Mucosa of stomach (tissue), 1 donor: Measurements from ENCODE around the gene STMN3.
"Not testable (repeated sequence)": the region's sequence is repeated elsewhere in the genome, so short reads cannot be mapped to it uniquely, and the experiment has no call there.

Experiments used
- H3K27me3 ChIP-seq: one replicate; pipeline ENCODE4 v1.7.0; 2013; ENCODE audit warnings: mild to moderate bottlenecking, low read length; ENCODE audit not compliant: control insufficient read depth, insufficient read depth
- H3K36me3 ChIP-seq: one replicate; pipeline ENCODE4 v1.7.0; 2013; ENCODE audit warnings: low read length; ENCODE audit not compliant: control insufficient read depth, insufficient read depth
- H3K4me1 ChIP-seq: one replicate; pipeline ENCODE4 v1.7.0; 2013; ENCODE audit warnings: mild to moderate bottlenecking, low read length; ENCODE audit not compliant: control insufficient read depth, insufficient read depth
- H3K4me3 ChIP-seq: one replicate; pipeline ENCODE4 v1.7.0; 2013; ENCODE audit warnings: low read length
- H3K9ac ChIP-seq: one replicate; pipeline ENCODE4 v1.7.0; 2013; ENCODE audit warnings: mild to moderate bottlenecking, low read length, moderate library complexity
- H3K9me3 ChIP-seq: one replicate; pipeline ENCODE4 v1.7.0; 2013; ENCODE audit warnings: mild to moderate bottlenecking, low read length, moderate library complexity; ENCODE audit not compliant: control insufficient read depth
- donor health status: Pancreatic carcinoma.

STMN3 gene

DNA sequence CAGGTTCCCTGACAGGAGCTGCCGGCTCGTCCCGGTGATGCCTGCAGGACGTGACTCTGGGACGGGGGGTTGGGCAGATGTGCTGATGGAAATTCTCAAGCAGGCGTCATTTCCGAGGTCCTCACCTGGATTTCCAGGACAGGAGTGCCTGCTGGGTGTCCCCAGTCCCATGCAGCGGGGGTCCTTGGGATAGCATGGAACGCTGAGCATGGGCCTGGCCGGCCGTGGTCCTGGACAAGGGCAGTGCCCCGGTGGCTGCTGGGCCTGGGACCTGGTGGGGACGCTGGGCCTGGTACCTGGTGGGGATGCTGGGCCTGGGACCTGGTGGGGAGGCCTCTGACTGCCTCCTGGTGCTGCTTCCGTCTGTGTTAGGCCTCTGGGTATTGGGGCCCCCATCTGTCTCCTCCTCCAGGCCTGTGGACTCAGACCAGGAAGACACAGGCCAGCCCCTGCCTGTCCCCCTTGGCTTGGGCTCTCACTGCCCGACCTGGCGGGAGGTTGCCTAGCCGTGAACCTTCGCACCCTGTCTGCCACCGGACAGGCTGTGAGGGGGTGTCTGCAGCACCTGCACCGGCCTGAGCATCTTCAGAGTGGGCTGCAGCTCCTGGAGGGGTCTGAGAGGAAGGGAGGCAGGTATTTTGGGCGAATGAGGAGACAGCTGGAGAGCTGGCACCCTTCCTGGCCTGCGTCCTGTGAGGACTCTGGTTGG, 11.1 kb upstream of the STMN3 start:
- Histone ChIP-seq H3K9ac (no peak overlapping the region), H3K36me3 (peaks cover 5% of the 10 kb centered on the region), H3K4me1 (peaks cover 3% of the 10 kb centered on the region), H3K9me3 (no peaks in the 10 kb centered on the region), H3K4me3 (no peak overlapping the region), H3K27me3 (no peaks in the 10 kb centered on the region)

DNA sequence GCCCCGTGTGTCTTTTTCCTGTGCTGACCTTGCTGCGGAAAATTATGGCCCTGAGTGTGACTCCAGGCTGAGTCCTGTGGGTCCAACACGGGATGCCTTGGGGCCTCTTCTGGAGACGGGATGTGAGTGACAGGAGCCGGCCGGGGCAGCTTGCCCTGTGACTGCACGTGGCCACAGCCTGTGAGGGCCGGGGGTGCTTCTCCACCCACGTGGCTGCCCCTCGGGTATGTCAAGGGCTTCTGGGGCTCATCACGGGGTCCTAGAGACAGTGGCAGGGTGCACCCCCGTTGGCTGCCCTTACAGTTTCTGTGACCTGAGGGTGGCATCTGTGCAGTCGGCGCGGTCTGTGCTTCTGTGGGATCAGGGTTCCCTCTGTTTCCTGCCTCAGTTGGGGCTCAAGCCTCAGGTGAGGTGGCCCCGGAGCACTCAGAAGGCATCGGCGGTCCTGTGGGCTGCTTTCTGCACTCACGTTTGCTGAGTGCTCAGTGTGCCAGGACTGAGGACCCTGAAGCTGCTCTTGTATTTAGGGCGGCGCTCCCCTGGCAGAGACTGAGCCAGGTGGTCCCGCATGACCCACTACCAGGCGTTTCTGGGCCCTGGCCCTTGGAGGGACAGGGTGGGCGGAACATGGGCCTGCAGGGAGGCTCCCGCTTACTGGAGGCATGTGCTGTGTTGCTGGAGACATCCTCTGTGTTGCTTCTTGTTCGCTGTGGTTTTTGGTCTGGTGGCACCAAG, 10.3 kb upstream of the STMN3 start:
- Histone ChIP-seq H3K4me1 (peaks cover 8% of the 10 kb centered on the region), H3K9me3 (no peaks in the 10 kb centered on the region), H3K4me3 (no peak overlapping the region), H3K36me3 (peaks cover 5% of the 10 kb centered on the region), H3K9ac (no peak overlapping the region), H3K27me3 (no peaks in the 10 kb centered on the region)

DNA sequence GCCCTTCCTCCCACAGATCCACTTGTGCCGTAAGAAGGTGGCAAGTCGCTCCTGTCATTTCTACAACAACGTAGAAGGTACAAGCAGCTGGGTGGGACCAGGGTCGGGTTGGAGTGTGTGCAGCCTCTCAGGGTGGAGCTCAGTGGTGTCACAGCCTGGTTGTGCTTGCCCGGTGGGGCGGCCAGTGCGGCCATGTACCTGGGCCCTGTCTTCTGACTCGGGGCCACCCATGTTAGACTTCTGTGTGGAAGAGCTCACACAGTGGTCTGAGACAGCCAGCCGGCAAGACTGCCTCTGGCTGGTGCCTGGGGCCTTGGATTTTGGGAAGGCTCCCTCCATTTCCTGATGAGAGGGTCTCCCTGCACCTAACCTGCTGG, 9.6 kb upstream of the STMN3 start:
- Histone ChIP-seq H3K9ac (no peak overlapping the region), H3K4me1 (peaks cover 10% of the 10 kb centered on the region), H3K36me3 (peaks cover 5% of the 10 kb centered on the region), H3K9me3 (no peaks in the 10 kb centered on the region), H3K27me3 (no peaks in the 10 kb centered on the region), H3K4me3 (no peak overlapping the region)

DNA sequence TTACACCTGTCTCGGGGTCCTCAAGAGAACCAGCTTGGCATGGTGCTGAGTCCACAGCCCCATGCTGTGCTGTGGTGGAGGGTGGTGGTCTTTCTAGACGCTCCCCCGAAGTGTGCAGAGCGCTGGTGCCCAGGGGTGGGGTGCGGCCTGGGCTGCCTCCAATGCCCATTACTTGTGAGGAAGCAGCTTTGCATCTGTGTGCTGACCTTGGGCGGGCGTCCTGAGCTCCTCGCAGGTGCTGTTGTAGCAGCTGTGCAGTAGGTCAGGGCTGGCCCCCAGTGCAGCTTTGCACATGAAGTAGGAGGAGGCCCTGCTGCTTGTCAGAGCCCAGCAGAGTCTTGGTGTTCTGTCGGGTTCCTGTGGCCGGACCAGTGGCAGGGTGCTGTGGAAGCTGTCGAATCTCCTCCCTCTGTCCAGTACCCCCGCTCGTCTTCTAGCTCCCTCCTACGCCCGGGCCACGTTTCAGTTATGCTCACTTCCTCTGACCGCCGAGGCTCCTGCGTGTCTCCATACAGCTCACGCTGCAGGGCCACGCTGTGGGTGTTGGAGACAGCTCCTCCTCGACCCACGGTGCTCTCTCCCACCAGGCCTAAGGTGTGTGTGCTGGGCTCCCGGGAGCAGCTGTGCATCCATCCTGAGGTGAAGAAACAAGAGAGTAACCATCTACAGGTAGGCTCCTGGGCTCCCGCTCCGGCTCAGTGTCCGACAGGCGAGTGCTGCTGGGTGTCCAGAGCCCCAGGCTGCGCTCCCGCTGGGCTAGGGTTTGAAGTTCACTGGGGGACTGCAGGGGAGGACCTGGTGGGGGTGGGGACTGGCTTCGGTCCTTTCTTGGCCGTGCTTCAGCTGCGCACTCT, 9.0 kb upstream of the STMN3 start:
- Histone ChIP-seq H3K4me1 (peaks cover 17% of the 10 kb centered on the region), H3K9ac (no peak overlapping the region), H3K27me3 (no peaks in the 10 kb centered on the region), H3K36me3 (peaks cover 5% of the 10 kb centered on the region), H3K9me3 (no peaks in the 10 kb centered on the region), H3K4me3 (no peak overlapping the region)

DNA sequence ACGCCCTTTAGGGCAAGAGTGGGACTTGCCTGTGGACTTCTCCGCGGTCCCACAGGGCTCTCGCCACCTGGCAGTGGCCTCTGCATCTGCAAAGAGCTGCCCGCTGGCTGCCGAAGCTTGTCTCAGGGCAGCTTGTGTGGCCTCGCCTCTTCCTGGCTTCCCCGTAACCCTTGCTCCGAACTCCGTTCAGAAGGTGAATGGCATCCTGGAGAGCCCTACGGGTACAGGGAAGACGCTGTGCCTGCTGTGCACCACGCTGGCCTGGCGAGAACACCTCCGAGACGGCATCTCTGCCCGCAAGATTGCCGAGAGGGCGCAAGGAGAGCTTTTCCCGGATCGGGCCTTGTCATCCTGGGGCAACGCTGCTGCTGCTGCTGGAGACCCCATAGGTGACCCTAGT, 7.9 kb upstream of the STMN3 start:
- Histone ChIP-seq H3K4me3 (no peak overlapping the region), H3K4me1 (peaks cover 17% of the 10 kb centered on the region), H3K27me3 (no peaks in the 10 kb centered on the region), H3K36me3 (peaks cover 5% of the 10 kb centered on the region), H3K9ac (no peak overlapping the region), H3K9me3 (no peaks in the 10 kb centered on the region)

DNA sequence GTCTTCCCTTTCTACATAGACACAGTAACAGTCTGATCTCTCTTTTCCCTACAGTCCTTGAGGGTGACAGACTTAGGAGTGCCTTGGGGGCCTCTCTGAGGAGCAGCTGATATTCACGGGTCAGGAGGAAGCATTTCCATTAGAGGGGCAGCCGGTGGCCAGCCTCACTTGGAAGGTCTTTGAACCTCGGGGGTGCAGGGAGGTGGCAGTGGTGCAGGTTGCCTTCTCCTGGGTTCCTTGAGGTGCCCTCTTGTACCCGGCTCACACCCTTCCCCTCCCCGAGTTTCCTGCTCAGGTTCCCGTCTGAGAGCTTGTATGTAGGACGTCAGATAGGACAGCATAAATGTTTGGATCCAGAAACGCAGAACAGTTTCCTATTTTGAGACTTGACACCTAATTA, 7.4 kb upstream of the STMN3 start:
- Histone ChIP-seq H3K36me3 (peaks cover 5% of the 10 kb centered on the region), H3K9me3 (no peaks in the 10 kb centered on the region), H3K9ac (no peak overlapping the region), H3K4me1 (peaks cover 17% of the 10 kb centered on the region), H3K4me3 (no peak overlapping the region), H3K27me3 (no peaks in the 10 kb centered on the region)

DNA sequence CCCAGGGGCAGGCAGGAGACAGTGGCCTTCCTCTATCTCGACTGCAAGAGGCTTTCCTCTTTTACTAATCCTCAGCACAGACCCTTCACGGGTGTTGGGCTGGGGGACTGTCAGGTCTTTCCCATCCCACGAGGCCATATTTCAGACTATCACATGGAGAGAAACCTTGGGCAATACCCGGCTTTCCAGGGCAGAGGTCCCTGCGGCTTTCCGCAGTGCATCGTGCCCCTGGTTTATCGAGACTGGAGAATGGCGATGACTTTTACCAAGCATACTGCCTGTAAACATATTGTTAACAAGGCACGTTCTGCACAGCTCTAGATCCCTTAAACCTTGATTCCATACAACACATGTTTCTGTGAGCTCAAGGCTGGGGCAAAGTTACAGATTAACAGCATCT, 7.0 kb upstream of the STMN3 start:
- H3K9ac ChIP-seq, H3K27me3 ChIP-seq, H3K4me3 ChIP-seq, H3K36me3 ChIP-seq, H3K9me3 ChIP-seq: not testable (repeated sequence)
- H3K4me1 ChIP-seq = peaks cover 17% of the 10 kb centered on the region

DNA sequence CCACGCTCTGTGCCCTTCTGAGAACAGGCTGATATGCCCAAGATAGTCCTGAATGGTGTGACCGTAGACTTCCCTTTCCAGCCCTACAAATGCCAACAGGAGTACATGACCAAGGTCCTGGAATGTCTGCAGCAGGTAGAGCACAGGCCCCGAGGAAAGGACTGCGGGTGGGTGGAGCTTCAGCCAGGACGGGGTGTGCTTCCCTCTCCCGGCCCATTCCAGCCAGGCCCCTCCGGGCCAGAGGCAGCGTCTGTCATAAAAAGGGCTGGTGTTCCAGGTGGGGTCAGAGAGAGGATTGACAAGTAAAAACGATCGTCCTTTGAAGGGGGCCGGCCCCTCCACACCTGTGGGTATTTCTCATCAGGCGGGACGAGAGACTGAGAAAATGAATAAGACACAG, 6.1 kb upstream of the STMN3 start:
- Histone ChIP-seq H3K4me1 (peaks cover 17% of the 10 kb centered on the region), H3K27me3 (peaks cover 7% of the 10 kb centered on the region), H3K9ac (peak overlapping the region; percentile 73), H3K4me3 (peak overlapping the region; percentile 57), H3K36me3 (no peaks in the 10 kb centered on the region), H3K9me3 (no peaks in the 10 kb centered on the region)

DNA sequence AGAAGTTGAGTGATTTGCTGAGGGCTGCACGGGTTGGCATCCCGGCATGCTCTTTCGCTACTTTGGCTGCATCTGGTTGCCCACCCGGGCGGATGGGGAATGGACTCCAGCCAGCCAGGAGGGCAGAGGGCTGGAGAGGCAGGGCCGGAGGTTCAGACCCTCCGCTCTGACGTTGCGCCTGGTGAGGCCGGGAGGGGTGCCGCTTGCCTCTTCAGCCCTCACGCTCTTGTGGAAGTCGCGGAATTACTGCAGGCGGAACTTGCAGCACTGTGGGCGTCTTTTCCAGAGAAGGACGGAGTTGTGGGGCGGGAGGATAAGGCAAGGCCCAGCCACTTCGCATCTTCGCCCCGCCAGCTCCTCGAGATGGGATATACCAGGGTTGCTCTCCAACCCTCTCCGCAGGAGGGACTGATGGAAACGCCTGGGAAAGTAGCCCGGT, 5.5 kb upstream of the STMN3 start:
- Histone ChIP-seq H3K9me3 (no peaks in the 10 kb centered on the region), H3K9ac (peak overlapping the region; percentile 73), H3K36me3 (no peaks in the 10 kb centered on the region), H3K4me1 (peaks cover 17% of the 10 kb centered on the region), H3K4me3 (peak overlapping the region; percentile 57), H3K27me3 (peaks cover 11% of the 10 kb centered on the region)

DNA sequence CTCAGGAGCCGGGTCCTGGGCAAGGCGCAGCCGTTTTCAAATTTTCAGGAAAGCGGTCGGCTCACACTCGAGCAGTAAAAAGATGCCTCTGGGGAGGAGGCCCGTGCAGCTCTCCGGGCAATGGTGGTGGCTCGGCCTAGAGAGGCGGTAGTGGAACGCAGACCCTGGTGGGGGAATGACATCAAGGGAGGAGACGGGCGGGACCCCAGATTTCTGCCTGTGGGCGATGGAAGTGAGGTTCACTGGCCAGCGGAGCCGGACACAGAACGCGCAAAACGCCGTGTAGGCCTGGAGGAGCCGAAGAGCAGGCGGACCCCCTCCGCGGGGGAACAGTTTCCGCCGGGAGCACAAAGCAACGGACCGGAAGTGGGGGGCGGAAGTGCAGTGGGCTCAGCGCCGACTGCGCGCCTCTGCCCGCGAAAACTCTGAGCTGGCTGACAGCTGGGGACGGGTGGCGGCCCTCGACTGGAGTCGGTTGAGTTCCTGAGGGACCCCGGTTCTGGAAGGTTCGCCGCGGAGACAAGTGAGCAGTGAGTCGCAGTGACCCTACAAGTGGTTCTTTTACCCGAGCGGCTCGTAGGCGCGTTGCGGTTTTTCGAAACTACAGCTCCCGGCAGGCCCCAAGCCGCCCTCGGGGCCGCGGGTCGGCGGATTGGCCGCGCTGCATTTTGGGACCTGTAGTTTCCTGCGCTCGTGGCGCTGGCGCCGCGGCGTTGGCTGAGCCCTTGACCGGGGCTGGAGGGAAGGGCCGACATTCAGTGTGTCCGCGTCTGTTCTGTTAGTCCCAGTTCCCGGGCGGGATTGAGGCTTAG, 4.9 kb upstream of the STMN3 start, which contains the start of gene RTEL1:
Gene RTEL1, plus strand, starts transcription at position 376 of the 812 bp plus-strand sequence. CDS start 1,091 bp downstream, outside the sequence.
- Histone ChIP-seq H3K9me3 (no peaks in the 10 kb centered on the region), H3K4me1 (peaks cover 17% of the 10 kb centered on the region), H3K4me3 (peak within 1 kb of the TSS; percentile 57), H3K36me3 (no peaks in the 10 kb centered on the region), H3K9ac (peak within 1 kb of the TSS; percentile 73), H3K27me3 (peaks cover 14% of the 10 kb centered on the region)

DNA sequence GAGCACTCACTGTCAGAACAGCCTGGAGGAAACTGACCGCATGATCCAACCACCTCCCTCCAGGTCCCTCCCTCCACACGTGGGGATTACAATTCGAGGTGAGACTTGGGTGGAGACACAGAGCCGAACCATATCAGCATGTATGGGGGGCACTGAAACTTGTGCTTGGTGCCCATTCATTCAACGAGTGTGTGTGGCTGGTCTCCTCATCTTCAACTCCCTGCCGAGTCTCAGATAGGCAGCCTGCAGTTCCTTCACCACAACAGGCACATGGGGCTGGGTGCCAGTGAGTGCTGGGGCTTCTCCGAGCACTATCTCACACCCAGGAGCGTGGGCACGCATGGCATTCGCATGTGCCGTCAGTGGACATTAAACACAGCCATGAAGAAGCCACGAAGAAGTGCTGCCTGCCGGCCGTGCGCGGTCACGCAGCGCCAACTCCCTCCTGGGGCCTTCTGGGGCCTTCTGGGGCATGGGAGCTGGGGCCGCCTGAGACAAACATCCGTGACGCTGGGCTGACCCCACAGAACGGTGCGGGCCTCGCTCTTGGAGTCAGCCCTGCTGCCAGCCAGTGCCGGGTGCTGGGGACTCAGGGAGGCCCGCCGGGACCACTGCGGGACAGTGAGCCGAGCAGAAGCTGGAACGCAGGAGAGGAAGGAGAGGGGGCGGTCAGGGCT, 4.2 kb upstream of the STMN3 start:
- H3K4me3 ChIP-seq = peak overlapping the region; percentile 57
- H3K9me3 ChIP-seq = no peaks in the 10 kb centered on the region
- peak overlapping the region; percentile 73 for H3K9ac ChIP-seq
- peaks cover 17% of the 10 kb centered on the region for H3K4me1 ChIP-seq
- peaks cover 14% of the 10 kb centered on the region for H3K27me3 ChIP-seq
- no peaks in the 10 kb centered on the region for H3K36me3 ChIP-seq
